Left cardiac atrium (tissue), 4 donors: Measurements from ENCODE around the gene PLXDC2. TPM values are rescaled to one million over a fixed set of nuclear protein-coding genes. Genes with fewer than 3 reads are reported as not detected.
A peak's percentile ranks its signal among the peaks of the same experiment; 100 is the strongest.
"Not testable (repeated sequence)": the region's sequence is repeated elsewhere in the genome, so short reads cannot be mapped to it uniquely, and the experiment has no call there.

ENCODE experiments used
- ATAC-seq, 2 donors: fragments of 200-7000 bp; cut with Tn5 transposase; one replicate each; pipeline ENCODE4 v1.9.1; 2020; ENCODE audit warnings: mild to moderate bottlenecking in 2 of 2, moderate library complexity in 2 of 2
- DNase-seq: peaks from one replicate; pipeline ENCODE4 v3.0.0-alpha.2; 2020
- intact Hi-C, 2 donors: fragments of 100-400 bp; cut with DNase I; formaldehyde crosslinking; loops; one replicate each; pipeline versions ENCODE4 v1.14.1 to v1.15.1; 2022 to 2023
- total RNA-seq, 2 donors: library from RNA; stranded (reverse); fragmentation: NEBNext Ultra II Directional; extraction: Animal tissue kit (Norgen Biotek cat#: 25700); gene quantifications; one replicate each; pipeline ENCODE4 v1.2.1, GENCODE V29; 2021
- donor health status: DM: no; HTN: yes; CAD: no.
- donor health status: DM: no; HTN: yes; CAD: no; lungs with severe emphysema.
- donor health status: DM: yes; HTN: yes; CAD: no.
- donor health status: Dilated cardiomyopathy.

Gene PLXDC2
- total RNA-seq, 2 donors from 2014 or later: 19.8 to 25.3 TPM

DNA sequence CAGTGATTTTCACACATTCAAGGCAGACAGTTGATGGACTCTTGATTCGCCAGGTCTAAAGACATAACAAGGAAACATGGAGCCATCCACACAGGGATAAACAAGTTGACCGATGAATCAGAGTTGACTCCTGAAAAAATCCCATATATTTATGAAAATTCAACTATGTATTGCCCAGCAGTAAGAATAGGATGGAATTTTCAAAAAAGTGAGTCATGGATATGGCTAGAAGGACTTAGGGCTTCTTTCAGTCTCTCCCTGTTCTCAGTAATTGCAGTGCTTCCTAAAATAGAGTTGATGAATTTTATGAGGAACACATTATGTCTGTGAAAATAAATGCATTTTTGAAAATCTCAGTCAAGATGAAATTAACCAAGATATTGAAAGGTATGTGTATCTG lies 301.2 kb downstream of the PLXDC2 start:
- ATAC-seq: no peak
- intact Hi-C loops: no loop called here
- DNase-seq: no peak

DNA sequence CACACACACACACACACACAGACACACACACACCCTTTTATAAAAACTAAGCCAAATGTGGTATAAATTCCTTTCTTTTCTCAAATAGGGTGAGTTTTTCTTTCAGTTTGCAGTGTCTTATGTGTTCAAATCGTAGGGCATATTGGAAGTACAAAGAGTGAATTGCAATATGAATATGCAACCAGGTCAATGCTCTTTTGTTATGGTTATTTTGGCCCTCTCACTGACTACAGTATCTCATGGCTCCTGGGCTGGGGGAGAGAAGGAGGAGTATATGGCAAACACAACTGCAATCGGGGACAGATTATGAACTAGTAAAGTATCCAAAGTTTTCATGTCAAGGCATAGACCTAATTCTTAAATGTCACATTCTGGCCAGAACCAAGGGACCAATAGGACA lies 301.9 kb downstream of the PLXDC2 start:
- ATAC-seq (no peak), DNase-seq (no peak)
- intact Hi-C loops: no loop called here

GRCh38 chr10:20128811-20129210 lies 312.6 kb downstream of the PLXDC2 start:
- DNase-seq: no peak
- ATAC-seq: peak in 1 of 2 donors; percentile 24
- intact Hi-C loops: no loop called here

GRCh38 chr10:20132816-20133215 lies 316.6 kb downstream of the PLXDC2 start:
- ATAC-seq: no peak
- intact Hi-C loops: no loop called here

GRCh38 chr10:20133669-20134189 lies 317.5 kb downstream of the PLXDC2 start:
- intact Hi-C loops: no loop called here
- DNase-seq (no peak), ATAC-seq (no peak)

More at GRCh38 chr10:20132816-20133215, 316.6 kb downstream of the PLXDC2 start:
- DNase-seq: no peak

DNA sequence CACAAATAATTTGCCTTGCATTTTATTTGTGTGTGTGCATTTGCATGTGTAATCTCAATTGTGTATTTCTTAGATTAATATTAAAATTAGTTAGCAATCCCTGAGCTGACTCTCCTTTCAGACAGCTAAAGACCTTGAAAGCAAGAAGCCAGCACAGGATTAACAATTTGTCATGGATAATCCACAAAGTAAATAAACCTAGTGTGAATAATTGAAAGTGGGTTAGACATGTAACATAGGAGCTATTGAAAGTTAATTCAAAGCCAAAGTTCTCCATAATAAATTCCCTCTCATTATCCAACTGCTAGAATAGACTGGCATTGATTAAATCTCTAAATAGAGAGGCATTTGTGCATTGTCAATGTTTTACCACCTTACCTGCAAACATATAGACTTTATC lies 326.1 kb downstream of the PLXDC2 start:
- intact Hi-C loops: no loop called here
- ATAC-seq: no peak
- DNase-seq: no peak

- no peak for ATAC-seq
- no peak for DNase-seq
- intact Hi-C loops: no loop called here
Measured at GRCh38 chr10:20144268-20144667, 328.0 kb downstream of the PLXDC2 start.

- intact Hi-C loops: no loop called here
- ATAC-seq (no peak), DNase-seq (no peak)
Measured at GRCh38 chr10:20146004-20146403, 329.8 kb downstream of the PLXDC2 start.

DNA sequence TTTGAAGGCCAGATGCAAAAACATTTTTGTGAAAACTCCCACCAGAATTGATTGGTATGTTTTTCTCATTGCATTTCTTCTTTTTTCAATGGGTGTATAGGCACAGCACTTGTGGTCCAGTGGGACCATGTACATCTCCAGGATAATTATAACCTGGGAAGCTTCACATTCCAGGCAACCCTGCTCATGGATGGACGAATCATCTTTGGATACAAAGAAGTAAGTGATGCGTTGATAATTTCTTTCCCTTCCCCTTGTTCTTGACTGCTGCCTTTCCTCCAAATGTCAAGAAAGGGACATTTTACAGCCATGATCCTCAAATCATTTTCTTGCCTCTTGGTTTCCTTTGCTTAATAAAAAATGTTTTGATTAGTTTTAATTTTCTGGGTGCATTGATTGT lies 331.5 kb downstream of the PLXDC2 start:
- ATAC-seq (no peak), DNase-seq (no peak)
- intact Hi-C loops: no loop called here

GRCh38 chr10:20156511-20156910 lies 340.3 kb downstream of the PLXDC2 start:
- intact Hi-C loops: no loop called here
- no peak for ATAC-seq
- no peak for DNase-seq

GRCh38 chr10:20157314-20157713 lies 341.1 kb downstream of the PLXDC2 start:
- peak in 1 of 2 donors; percentile 75 for ATAC-seq
- intact Hi-C loops: no loop called here
- DNase-seq: no peak

- no peak for DNase-seq
- ATAC-seq: no peak
- intact Hi-C loops: no loop called here
Measured at GRCh38 chr10:20158086-20158485, 341.9 kb downstream of the PLXDC2 start.

DNA sequence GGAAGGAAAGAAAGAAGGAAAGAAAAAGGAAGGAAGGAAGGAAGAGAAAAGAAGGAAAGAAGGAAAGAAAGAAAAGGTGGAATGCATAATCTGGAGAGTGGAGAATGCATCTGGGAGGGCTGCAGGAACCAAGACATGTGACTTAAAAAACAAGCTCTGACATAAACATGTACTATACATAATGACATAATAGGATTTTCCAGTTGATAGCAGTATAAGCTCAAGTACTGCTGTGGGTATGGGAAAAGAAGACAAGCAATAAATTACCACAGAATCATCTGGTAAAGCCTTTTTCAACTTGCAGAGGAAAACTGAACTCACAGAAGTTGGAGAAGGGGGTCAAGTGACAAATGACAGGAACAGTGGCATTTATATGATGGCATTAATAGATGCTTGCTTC lies 345.9 kb downstream of the PLXDC2 start:
- no peak for DNase-seq
- ATAC-seq: no peak
- intact Hi-C loops: no loop called here

GRCh38 chr10:20166096-20166675 lies 350.0 kb downstream of the PLXDC2 start:
- ATAC-seq: no peak
- no peak for DNase-seq
- intact Hi-C loops: no loop called here

- DNase-seq (no peak), ATAC-seq (no peak)
- intact Hi-C loops: no loop called here
Measured at GRCh38 chr10:20170661-20171060, 354.4 kb downstream of the PLXDC2 start.

DNA sequence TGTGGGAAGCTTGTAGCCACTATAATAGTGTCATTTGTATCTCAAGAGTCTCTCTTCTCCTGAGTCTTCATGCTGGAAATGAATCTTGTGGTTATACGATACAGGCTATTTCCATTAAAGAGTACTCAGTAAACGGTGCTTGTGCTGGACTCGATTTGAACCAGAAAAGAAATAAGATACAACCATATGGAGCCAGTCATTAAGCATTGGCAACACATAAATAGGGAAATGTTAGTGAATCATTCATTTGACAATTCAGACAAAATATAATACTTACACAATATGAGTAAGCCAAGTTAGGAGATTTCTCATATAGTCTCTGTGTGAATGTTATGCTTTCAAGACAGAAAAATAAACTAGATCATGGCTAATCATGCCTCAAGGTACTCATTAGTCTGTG lies 356.8 kb downstream of the PLXDC2 start:
- intact Hi-C loops: no loop called here
- ATAC-seq (no peak), DNase-seq (no peak)

DNA sequence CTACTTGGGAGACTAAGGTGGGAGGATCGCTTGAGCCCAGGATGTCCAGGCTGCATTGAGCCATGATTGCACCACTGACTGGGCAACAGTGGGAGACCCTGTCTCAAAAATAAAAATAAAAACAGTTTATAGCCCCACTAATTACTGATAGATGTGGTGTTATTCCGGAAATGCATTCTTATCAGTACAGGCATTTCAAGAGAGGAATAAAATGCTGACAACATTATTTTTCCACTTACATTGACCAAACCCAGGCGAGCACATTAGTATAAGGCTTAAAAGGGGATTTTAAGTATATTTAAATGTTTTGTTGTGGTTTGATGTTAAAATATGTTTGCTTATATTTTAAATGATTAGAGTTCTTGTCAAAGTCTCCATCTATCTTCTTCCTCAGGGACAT lies 359.5 kb downstream of the PLXDC2 start:
- ATAC-seq: no peak
- no peak for DNase-seq
- intact Hi-C loops: loop anchor here in 1 of 2 donors (5.0 kb wide), 1 partner anchor 103 kb away; no protein-coding TSS in a partner anchor

- DNase-seq (no peak), ATAC-seq (no peak)
- intact Hi-C loops: no loop called here
Measured at GRCh38 chr10:20180766-20181165, 364.5 kb downstream of the PLXDC2 start.

- intact Hi-C loops: no loop called here
- DNase-seq: no peak
- no peak for ATAC-seq
Measured at GRCh38 chr10:20181434-20181833, 365.2 kb downstream of the PLXDC2 start.

DNA sequence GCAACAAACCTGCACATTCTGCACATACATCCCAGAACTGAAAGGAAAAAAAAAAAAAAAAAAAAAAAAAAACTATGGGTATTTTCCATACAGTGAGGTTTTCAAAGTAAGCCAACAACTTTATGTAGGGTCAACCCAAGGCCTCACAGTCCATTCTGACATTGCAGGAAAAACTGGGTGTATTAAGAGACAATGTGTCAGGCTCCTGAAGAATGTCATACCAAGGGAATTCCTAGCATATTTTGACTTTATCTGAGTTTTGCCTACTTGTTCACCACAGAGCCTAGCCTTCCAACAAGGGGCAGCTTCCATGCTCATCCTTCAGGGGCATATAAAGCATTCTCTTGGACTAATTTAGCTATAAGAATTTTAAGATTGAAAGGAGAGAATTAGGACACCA lies 368.9 kb downstream of the PLXDC2 start:
- DNase-seq (no peak), ATAC-seq (no peak)
- intact Hi-C loops: no loop called here

GRCh38 chr10:20191392-20191791 lies 375.2 kb downstream of the PLXDC2 start:
- ATAC-seq, DNase-seq, intact Hi-C loops: not testable (repeated sequence)

DNA sequence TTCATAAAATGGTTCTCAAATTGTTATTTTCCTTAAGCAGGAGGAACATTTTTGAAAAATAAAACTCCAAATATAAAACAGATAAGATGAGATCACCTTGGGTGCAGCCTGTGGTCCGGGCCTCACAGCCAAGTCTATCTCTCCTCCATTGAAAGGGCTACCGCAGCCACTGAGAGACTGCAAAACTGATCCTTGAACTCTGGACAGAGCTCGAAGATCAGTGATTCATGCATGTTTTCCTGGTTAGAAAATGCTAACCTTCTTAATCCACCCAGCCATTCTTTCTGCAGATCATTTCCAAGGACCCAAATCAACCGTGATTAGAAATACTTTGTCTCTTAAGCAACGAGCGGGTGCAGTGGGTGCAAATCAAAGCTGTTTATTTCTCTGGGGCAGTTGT lies 378.8 kb downstream of the PLXDC2 start:
- ATAC-seq: no peak
- intact Hi-C loops: no loop called here
- DNase-seq: no peak
